GM12873 (cell line): ENCODE measurements around the gene MCF2L.

Source experiments
- TF ChIP-seq, protein P1 (sequence below): IDR thresholded peaks from 2 replicates; pipeline ENCODE4 v1.5.1; 2012; ENCODE audit warnings: low read depth, mild to moderate bottlenecking, moderate library complexity, low read length, control low read depth; ENCODE audit not compliant: insufficient read depth; ENCODE audit errors: missing control alignments

Gene MCF2L

DNA sequence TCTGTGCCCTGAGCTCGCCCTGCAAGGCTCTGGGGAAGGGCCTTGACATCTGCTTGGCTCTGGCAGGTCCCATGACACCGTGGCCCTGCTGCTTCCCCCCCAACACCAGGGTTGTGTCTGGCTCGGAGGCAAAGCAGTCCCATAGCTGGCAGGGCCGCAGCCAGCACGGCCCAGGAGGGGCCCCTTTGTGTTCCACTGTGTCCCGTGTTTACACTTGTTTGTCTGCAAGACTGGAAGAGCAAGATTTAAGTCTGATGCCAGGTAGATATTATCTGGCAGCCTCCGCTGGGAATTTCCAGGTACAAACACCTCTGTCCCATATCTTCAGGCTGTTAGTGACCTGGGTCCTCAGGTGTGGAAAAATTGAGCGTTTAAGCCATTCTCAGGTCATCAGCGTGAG, 44.3 kb downstream of the MCF2L start:
- TF ChIP-seq, protein P1, sequence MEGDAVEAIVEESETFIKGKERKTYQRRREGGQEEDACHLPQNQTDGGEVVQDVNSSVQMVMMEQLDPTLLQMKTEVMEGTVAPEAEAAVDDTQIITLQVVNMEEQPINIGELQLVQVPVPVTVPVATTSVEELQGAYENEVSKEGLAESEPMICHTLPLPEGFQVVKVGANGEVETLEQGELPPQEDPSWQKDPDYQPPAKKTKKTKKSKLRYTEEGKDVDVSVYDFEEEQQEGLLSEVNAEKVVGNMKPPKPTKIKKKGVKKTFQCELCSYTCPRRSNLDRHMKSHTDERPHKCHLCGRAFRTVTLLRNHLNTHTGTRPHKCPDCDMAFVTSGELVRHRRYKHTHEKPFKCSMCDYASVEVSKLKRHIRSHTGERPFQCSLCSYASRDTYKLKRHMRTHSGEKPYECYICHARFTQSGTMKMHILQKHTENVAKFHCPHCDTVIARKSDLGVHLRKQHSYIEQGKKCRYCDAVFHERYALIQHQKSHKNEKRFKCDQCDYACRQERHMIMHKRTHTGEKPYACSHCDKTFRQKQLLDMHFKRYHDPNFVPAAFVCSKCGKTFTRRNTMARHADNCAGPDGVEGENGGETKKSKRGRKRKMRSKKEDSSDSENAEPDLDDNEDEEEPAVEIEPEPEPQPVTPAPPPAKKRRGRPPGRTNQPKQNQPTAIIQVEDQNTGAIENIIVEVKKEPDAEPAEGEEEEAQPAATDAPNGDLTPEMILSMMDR = no peak

DNA sequence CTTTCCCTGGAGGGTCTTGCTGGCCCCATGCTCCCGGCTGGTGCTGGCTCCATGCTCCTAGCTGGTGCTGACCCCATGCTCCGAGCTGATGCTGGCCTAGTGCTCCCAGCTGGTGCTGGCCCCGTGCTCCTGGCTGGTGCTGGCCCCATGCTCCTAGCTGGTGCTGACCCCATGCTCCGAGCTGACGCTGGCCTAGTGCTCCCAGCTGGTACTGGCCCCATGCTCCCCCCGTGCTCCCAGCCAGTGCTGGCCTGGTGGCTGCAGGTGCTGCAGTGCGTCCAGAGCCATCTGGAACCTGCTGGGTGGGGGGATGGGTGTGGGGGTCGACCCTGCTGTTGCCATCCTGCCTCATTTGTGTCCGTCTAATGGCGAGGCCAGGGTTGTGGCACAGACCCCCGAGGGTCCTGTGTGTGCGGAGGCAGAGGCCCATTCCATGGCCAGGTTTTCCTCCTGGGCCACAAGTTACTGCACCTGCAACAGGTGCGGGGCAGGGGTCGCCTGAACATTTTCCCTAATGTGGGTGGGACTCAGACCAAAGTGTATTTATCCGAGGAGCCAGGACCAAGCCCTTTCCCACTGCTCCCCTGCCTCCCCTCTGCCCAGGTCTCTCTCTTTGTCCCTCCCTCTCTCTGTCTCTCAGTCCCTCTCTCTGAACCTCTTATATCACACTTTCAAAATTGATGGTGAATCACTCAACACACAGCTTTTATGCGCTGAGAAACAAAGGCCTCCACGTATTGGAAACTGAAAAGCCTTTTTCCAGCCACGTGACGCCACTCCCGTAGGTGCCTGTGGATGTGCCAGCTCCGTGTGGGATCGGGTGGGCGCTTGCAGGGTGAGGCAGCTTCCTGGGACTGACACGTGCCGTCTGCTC, 45.1 kb downstream of the MCF2L start:
- TF ChIP-seq, protein P1 = no peak

DNA sequence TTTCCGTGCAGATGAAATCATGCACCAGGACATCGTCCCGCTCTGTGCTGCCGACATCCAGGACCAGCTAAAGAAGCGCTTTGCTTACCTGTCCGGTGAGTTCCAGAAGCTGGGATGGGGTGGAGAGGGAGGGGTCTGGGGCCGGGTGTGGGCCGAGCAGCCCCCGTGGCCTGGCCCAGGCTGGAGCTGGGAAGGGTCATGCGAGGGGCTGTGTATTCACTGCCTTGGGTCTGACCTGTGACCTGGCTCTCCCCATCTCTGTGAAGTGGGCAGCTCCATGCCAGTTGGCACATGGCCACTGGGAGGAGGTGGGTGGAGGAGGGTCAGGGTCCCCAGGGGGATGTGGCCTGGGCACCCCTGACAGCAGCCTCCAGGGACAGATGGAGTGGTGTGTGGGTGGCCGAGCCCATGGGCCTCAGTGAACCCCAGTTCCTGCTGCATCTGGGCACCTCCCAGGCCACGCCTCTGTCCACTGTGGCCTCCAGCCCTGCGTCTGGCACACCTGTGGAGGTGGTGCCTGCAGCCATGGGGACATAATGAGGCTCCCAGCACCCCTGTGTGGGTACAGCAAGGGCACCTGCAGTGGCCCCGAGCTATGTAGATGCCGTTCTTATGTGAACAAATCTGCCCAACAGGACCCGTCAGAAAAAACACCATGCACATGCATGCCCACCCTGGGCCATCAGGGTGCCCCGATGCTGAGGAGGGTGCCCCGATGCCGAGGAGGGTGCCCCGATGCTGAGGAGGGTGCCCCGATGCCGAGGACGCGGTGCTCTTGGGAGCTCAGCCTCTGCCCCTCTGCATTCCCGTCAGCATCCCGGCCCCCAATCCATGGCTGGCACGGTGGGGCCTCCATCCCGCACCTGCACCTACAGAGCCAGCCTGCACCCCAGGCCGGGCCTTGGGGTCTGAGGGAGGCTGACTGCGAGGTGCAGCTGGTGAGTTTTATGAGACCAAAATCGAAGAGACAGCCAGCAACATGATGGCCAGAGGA, 46.0 kb downstream of the MCF2L start:
- TF ChIP-seq, protein P1 = no peak

DNA sequence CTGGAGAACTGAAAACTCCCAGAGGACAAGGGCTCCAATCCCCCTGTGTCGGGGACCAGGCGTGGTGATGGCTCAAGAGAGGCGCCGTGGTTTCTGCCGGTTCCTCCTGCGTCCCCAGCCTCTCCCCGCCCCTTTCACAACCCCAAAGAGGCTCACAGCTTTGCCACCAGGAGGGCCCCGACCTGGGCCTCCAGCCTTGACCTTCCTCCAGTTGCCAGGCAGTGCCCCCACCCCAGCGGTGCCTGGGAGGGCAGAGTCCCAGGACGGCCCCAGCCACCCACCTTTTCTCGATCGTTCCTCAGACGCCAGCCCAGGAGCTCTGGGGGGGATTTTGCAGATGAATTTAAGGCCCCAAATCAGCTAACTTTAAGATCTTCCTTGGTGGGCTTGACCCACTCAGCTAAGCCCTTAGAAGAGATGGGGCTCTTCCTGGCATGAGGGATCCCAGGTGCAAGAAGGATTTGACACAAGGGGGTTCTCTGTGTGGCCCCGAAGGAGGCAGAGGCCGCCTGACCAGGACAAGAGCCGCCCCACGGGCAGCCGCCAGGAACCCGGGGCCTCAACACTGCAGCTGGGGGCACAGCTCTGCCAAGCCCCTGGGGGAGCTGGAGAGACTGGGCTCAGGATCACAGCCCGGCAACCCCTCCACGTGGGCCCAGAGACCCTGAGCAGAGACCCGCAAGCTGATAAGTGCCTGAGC, 47.0 kb downstream of the MCF2L start:
- TF ChIP-seq, protein P1 = no peak

DNA sequence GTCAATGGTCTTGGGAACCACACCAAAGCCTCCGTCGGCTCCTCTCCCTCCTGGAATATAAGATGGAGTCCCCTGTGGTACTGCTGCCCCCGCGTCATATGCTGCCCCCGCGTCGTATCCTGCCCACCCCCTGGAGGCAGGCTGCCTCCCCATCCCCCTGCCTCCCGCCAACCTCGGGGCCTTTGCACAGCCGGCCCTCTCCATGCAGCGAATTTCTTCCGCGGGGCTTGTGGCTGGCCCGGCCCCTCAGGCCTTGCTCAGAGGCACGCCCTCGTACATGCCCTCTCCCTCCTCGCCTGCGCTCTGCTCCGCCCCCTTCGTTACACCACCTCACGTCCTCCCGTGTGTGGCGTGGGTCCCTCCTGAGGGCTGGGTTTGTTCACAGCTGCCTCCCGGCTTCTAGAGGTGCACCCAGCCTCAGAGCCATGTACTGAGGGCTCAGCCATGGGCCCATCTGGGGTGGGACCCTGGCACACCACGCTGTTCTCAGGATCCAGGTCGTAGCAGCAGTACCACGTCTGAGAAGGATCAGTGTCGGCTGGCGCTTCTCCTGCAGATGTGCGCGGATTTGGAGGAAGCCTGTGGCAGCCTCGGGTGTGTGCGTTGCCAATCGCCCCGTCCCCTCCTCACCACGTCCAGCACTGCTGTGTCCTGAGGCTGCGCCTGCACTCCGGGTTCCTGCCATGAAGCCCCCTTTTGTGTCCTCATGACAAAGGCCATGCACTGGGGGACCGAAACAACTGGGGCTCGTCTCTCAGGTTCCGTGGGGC, 47.7 kb downstream of the MCF2L start:
- TF ChIP-seq, protein P1 = no peak

DNA sequence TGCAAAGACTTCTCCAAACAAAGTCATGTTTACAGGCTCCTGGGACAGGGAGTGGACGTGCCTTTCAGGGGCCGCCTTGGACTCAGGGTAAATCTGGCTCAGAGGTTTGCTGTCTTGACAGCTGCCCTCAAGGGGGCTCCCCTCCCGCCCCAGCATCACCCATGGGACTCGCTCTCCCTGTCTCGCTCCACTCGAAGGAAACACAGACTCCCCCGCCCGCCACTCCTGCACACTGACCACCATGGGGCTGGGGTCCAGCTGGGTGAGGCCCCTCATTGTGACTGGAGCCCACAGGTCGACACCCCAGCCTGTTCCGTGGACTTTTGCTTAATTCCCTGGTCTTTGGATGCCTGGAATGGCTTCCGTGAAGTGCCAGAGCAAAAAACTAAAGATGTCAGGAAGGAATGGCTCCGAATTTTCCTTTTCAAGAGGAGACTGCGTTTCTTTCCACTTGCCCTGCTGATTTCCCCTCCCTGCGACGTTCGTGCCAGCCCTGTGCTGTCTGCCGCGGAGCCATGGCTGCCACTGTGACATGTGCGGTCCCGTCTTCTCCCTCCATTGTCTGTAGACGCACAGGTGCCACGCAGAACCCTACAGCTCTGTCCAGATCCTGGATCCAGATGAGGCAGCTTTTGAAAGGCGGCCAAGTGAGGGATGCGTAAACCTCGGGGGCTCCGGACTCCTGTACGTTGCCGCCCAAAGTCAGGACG, 48.6 kb downstream of the MCF2L start:
- TF ChIP-seq, protein P1 = no peak
